HG02938 (cell line): ENCODE data around the gene OCA2.
"Not testable (repeated sequence)": the region's sequence is repeated elsewhere in the genome, so short reads cannot be mapped to it uniquely, and the experiment has no call there.

Experiments used
- ATAC-seq: cut with Tn5 transposase; IDR thresholded peaks from one replicate; pipeline ENCODE4 v1.9.1; 2021; ENCODE audit warnings: mild to moderate bottlenecking, moderate library complexity; ENCODE audit not compliant: unreplicated experiment

The OCA2 gene

GRCh38 chr15:27958911-27959578 lies 140.1 kb downstream of the OCA2 start:
- no peak for ATAC-seq

- no peak for ATAC-seq
These were observed 142.8 kb downstream of the OCA2 start for GRCh38 chr15:27956285-27956684.

DNA sequence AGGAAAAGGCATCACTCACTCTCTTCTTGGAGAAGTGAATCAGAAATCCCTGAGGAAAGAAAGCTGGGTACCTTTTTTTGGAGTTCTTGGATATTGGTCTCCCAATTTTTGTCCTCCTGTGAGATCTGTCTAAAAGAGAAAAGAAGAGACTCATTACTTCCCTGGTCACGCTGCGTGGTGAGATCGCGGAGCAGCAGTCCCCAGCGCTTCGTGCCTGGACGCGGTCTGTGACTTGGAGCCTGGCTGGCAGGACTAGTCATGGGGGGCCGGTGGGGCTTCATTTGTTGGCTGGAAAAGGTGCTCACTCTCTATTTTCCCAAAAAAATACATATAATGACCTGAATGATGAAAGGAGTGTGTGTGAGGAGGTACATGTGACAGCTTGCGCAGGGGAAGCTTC lies 144.0 kb downstream of the OCA2 start:
- ATAC-seq = no peak

DNA sequence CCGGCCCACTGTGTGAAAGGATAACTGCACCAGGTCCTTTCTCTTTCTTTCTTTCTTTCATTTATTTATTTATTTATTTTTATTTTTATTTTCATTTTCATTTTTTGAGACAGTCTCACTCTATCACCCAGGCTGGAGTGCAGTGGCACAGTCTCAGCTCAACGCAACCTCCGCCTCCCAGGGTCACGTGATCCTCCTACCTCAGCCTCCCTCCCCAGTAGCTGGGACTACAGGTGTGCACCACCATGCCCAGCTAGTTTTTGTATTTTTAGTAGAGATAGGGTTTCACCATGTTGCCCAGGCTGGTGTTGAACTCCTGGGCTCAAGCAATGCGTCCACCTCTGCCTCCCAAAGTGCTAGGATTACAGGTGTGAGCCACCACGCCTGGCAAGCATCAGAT lies 146.5 kb downstream of the OCA2 start:
- not testable (repeated sequence) for ATAC-seq

- no peak for ATAC-seq
These were observed 147.8 kb downstream of the OCA2 start for GRCh38 chr15:27951191-27951890.

DNA sequence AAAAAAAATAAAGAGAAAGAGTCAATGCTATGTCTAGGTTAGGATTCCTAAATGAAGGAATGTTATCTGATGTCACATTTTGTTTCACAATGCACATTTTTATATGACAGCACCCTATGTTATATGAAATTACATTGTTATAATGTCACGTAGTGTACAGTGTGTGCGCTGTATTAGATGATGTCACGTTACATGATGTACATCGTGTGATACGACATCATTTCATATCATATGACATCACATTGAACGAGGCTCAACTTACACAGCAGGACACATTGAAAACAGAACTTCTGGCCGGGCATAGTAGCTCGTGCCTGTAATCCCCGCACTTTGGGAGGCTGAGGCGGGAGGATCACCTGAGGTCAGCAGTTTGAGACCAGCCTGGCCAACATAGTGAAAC lies 150.0 kb downstream of the OCA2 start:
- ATAC-seq = no peak

- ATAC-seq = no peak
These were observed 159.9 kb downstream of the OCA2 start for GRCh38 chr15:27939246-27939645.

DNA sequence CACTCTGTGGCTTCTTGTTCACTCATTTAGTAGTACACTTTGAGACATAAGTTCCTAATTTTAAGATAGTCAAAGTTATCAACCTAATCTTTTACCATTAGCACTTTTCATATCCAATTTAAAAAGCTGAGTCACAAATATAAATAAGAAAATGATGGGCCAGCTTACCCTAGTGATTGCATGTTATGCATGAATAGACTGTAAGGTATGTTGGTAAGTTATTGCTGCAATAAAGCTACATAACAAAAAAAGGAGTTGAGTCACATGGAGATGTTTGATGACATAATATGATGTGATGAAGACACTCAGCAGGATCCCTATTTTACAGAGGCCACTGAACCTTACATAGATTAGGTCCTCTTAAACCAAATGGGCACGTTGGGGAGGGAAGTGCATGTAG lies 161.3 kb downstream of the OCA2 start:
- ATAC-seq = no peak

- ATAC-seq = no peak
These were observed 163.0 kb downstream of the OCA2 start for GRCh38 chr15:27936164-27936563.

DNA sequence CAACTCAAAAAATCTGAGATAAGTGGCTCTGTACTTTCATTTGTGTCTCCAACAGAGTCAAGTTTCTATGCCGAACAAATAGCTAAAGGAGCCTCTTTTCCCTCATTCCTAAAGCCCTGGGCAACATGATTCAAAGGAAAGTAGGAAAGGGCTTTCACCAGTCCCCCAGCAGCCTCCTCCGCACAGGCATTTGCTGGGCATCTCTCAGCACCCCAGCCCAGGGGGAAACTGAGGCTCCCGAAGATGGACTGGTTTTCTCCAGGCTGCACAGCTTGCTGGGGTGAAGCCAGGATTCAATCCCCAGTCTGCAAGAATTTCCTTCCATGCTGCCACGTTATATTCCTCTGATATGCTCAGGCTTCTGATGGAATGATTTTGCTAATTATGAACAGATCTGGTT lies 163.8 kb downstream of the OCA2 start:
- no peak for ATAC-seq

DNA sequence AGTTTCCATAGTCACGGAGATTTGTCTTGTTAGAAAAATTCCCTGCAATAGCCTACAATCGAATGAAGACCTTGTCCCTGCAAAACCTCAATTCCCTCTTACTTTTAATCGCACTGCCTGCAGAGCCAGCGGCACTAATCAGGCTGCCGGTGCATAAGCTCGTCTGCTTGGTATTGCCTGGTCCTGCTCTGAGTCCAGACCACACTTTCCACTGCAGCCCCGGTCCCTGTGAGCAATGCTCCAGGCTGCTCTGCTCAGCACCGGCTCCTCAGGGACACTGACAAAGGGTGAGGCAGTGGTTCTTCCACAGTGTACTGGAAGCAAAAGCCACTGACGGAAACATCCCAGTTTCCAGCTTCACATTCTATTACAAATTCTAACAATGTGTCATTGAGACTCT lies 164.3 kb downstream of the OCA2 start:
- ATAC-seq = no peak

- no peak for ATAC-seq
These were observed 165.6 kb downstream of the OCA2 start for GRCh38 chr15:27933562-27933961.

GRCh38 chr15:27932600-27932999 lies 166.5 kb downstream of the OCA2 start:
- ATAC-seq = no peak

GRCh38 chr15:27928386-27928785 lies 170.7 kb downstream of the OCA2 start:
- ATAC-seq = no peak

- no peak for ATAC-seq
These were observed 186.8 kb downstream of the OCA2 start for GRCh38 chr15:27912283-27912682.

DNA sequence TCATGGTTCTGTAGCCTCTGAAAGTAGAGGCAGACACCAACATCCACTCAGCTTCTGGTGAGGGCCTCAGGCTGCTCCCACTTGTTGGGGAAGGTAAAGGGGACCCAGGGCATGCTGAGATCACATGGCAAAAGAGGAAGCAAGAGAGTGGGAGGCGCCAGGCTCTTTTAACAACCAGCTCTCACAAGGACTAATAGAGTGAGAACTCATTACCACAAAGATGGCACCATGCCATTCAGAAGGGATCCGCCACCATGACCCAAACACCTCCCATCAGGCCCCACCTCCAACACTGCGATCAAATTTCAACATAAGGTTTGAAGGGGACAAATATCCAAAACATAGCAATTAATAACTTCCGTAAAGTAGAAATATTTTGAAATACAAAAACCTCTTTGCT lies 192.3 kb downstream of the OCA2 start:
- ATAC-seq = no peak

- no peak for ATAC-seq
These were observed 195.7 kb downstream of the OCA2 start for GRCh38 chr15:27903405-27903804.

GRCh38 chr15:27902680-27903385 lies 196.3 kb downstream of the OCA2 start:
- no peak for ATAC-seq

DNA sequence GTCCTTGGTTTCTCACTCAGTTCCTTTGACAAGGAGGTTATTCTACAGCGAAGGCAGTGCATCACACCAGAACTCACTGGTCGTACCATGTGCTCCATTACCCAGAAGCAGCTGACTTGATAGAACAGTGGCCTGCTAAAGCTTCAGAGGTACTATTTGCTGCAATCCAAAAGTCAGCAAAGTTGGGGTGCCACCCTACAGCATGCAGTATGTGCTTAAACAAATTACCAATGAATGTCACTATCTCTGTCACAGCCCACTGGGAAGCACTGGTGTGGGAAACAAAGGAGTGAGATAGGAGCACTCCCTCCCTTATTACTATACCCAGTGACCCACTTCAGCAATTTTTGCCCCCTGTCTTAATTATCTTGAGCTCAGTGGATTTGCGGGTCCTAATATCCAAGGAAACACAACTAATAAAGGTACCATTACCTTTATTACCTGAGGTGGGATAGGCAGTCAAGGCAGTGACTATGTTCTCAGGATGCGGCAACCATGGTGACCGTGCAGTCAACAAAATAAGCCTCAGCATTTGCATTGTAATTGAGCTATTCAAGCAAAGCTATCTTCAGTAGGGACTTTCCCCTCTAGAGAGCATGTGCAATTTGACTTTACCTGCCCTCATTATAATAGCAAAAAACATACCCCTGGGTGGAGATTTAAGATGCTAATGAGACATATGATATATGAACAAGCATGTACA lies 199.4 kb downstream of the OCA2 start:
- ATAC-seq = no peak

DNA sequence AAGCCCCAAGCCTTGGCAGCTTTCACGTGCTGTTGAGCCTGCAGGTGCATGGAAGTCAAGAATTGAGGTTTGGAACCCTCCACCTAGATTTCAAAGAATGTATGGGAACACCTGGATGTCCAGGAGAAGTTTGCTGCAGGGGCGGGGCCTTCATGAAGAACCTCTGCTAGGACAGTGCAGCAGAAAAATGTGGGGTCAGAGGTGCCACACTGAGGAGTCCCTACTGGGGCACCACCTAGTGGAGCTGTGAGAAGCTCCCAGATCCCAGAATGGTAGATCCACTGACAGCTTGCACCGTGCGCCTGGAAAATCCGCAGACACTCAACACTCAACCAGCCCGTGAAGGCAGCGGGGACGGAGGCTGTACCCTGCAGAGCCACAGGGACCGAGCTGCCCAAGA lies 201.6 kb downstream of the OCA2 start:
- no peak for ATAC-seq

DNA sequence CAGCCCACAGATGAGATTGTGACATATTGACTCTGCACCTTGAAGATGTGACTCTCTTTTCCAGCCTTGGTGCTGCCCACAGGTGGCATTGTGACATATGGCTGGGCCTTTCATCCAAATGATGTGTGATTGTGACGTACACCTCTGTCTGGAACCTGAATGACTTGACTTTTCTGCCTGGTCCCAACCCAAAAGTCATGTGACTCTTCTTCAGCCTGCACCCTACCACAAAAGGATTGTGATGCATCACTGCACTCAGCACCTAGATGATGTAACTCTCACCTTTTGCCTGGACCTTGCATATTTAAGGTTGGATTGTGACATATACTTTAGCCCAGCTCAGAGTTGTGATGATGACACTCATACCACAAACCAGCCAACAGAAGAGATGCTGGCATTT lies 204.5 kb downstream of the OCA2 start:
- no peak for ATAC-seq

GRCh38 chr15:27889258-27889657 lies 209.9 kb downstream of the OCA2 start:
- ATAC-seq = no peak
